ENCODE data around the gene CACNA2D3. TPM values are rescaled to one million over a fixed set of nuclear protein-coding genes. Genes with fewer than 3 reads are reported as not detected.

CACNA2D3 gene
- total RNA-seq, 2 donors from 2014 or later = not detected

- no peak overlapping the region for H3K27ac Mint-ChIP-seq
- no peak for DNase-seq (ENCODE audit: low spot score in 2 of 2)
- H3K36me3 Mint-ChIP-seq = peaks cover 6 to 9% of the 10 kb centered on the region in 2 donors
- peak in 1 of 2 donors; percentile 13 for ATAC-seq
- H3K9me3 Mint-ChIP-seq = no peaks in the 10 kb centered on the region
Observed at GRCh38 chr3:54121414-54122323, 683 bp upstream of the CACNA2D3 start.

DNA sequence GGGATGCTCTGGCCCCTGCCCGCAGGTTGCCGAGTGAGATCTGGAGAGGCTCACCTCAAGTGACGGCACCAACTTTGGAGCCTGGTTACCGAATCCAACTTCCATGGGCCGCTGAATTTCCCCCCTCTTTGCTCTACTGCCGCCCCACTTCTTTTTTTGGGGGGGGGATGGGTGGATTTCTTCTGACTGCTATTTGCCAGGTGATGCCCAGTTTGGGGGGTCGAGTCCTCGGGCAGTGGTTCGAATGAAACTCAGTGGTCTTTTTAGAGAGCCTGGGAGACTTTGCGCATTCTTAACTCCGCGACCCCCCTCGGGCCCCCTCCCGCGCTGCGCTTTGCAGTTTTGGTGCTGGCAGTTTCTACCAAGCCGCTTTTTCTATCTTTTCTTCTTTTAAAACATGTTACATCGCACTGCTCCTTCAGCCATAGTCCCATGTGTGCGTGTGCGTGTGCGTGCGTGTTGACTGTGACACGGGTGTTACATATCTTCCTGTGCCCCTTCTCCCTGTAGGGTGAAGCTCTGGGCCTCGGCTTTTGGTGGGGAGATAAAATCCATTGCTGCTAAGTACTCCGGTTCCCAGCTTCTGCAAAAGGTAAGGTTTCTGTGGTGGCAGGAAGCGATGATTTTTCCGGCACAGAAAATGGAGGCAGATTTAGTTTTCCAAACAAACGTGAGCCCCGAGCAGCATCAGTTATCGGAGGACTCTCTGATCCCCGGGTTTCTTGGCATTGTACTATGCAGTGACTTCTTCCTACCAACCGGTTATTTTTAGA is 837 bp downstream of the CACNA2D3 start:
- H3K27ac Mint-ChIP-seq = no peak overlapping the region
- no peaks in the 10 kb centered on the region for H3K9me3 Mint-ChIP-seq
- no peak for ATAC-seq
- DNase-seq (ENCODE audit: low spot score in 2 of 2) = no peak
- peaks cover 6 to 9% of the 10 kb centered on the region in 2 donors for H3K36me3 Mint-ChIP-seq

DNA sequence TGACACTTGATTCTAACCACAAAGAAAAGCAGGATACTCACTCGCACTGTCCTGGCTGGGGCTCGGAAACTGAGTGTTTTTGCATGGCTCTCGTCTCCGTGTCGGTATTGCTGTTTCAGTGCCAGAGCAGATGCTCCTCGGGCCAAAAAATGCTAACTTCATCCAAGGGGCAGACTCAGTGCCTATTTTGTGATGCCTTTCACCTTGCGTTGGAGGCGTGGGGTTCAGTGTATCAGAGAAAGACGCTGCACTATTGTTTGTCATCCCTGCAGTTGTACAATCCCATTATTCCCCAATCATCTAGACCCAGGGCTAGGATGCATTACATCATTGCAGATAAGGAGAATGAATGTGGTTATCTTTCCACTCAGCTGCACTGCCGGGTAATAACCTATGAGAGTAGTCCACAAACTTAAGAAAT is 1.4 kb downstream of the CACNA2D3 start:
- no peak overlapping the region for H3K27ac Mint-ChIP-seq
- H3K36me3 Mint-ChIP-seq = peaks cover 6 to 9% of the 10 kb centered on the region in 2 donors
- no peak for ATAC-seq
- H3K9me3 Mint-ChIP-seq = no peaks in the 10 kb centered on the region
- DNase-seq (ENCODE audit: low spot score in 2 of 2) = no peak

DNA sequence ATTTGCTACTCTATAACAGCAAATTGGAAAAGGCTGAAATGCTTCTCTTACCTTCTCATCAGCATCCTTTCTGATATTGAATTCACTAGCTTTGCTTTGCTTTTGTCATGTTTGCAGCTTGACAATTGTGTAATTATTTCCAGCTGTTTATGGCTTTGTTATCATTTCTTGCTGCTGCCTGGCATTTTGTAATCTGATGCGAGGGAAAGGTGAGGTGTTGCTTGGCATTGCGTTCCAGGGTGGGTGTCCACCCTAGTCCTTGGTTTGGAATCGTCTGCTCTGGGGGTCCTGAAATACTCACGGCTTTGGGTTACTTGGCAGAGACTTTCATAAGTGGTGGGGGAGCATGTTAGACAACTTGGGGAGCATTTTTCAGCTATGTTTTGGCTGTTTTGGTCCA is 2.9 kb downstream of the CACNA2D3 start:
- no peaks in the 10 kb centered on the region for H3K9me3 Mint-ChIP-seq
- no peak for ATAC-seq
- H3K27ac Mint-ChIP-seq = no peak overlapping the region
- peaks cover 6 to 9% of the 10 kb centered on the region in 2 donors for H3K36me3 Mint-ChIP-seq
- no peak for DNase-seq (ENCODE audit: low spot score in 2 of 2)

DNA sequence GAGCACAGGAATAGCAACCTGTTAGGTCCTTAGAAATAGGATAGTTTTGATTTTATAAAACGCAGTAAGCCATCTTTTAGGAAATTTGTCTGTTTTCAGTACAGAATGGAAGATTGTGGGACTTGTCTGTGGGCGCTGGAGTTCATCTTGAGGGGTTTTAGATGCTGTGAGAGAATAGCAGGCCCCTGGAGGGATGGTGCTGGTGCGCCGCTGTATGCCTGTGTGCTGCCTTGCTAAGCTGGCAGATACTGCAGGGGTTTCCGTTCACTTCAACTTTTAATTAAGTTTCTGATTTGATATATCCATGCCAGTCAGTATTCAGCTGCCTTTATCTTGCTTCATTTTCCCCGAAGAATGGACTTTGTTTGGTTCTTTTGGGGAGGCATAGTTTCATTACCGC is 4.2 kb downstream of the CACNA2D3 start:
- H3K9me3 Mint-ChIP-seq = no peaks in the 10 kb centered on the region
- ATAC-seq (no peak), DNase-seq (ENCODE audit: low spot score in 2 of 2) (no peak)
- peaks cover 6 to 9% of the 10 kb centered on the region in 2 donors for H3K36me3 Mint-ChIP-seq
- H3K27ac Mint-ChIP-seq = no peak overlapping the region

- Mint-ChIP-seq H3K27ac (no peak overlapping the region), H3K9me3 (no peaks in the 10 kb centered on the region), H3K36me3 (peaks cover 6 to 9% of the 10 kb centered on the region in 2 donors)
- ATAC-seq (no peak), DNase-seq (ENCODE audit: low spot score in 2 of 2) (no peak)
Observed at GRCh38 chr3:54127499-54128056, 5.2 kb downstream of the CACNA2D3 start.

- ATAC-seq (no peak), DNase-seq (ENCODE audit: low spot score in 2 of 2) (no peak)
- Mint-ChIP-seq H3K36me3 (no peaks in the 10 kb centered on the region), H3K9me3 (no peaks in the 10 kb centered on the region), H3K27ac (no peak overlapping the region)
Observed at GRCh38 chr3:54131026-54131605, 8.8 kb downstream of the CACNA2D3 start.

GRCh38 chr3:54131890-54132289 is 9.5 kb downstream of the CACNA2D3 start:
- no peak for DNase-seq (ENCODE audit: low spot score in 2 of 2)
- no peaks in the 10 kb centered on the region for H3K9me3 Mint-ChIP-seq
- no peak for ATAC-seq

DNA sequence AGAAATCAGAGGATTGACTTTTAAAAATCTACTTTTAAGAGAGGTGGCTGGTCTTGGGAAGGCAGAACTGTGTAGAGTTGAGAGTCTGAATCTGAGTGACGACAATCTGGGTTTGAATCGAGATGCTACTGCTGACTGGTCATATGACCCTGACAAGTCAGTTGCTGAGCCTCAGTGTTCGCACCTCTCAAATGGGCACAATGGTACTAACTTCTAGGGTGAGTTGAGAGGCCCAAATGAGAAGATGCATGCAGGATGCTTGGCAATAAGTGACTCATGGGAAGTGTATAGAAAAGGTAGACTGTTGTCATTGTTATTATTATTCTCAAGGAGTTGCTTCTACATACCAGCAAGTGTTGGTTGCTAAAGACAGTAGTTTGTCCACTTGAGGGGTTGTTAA is 10.3 kb downstream of the CACNA2D3 start:
- Mint-ChIP-seq H3K9me3 (no peaks in the 10 kb centered on the region), H3K27ac (no peak overlapping the region), H3K36me3 (no peaks in the 10 kb centered on the region)
- no peak for DNase-seq (ENCODE audit: low spot score in 2 of 2)
- no peak for ATAC-seq

More at GRCh38 chr3:54131890-54132289, 9.5 kb downstream of the CACNA2D3 start:
- Mint-ChIP-seq H3K27ac (no peak overlapping the region), H3K36me3 (no peaks in the 10 kb centered on the region)

GRCh38 chr3:54133196-54133595 is 10.8 kb downstream of the CACNA2D3 start:
- Mint-ChIP-seq H3K36me3 (no peaks in the 10 kb centered on the region), H3K9me3 (no peaks in the 10 kb centered on the region), H3K27ac (no peak overlapping the region)
- no peak for DNase-seq (ENCODE audit: low spot score in 2 of 2)
- ATAC-seq = no peak

GRCh38 chr3:54134155-54134554 is 11.8 kb downstream of the CACNA2D3 start:
- DNase-seq (ENCODE audit: low spot score in 2 of 2) = no peak
- Mint-ChIP-seq H3K36me3 (no peaks in the 10 kb centered on the region), H3K9me3 (no peaks in the 10 kb centered on the region), H3K27ac (no peak overlapping the region)
- no peak for ATAC-seq

DNA sequence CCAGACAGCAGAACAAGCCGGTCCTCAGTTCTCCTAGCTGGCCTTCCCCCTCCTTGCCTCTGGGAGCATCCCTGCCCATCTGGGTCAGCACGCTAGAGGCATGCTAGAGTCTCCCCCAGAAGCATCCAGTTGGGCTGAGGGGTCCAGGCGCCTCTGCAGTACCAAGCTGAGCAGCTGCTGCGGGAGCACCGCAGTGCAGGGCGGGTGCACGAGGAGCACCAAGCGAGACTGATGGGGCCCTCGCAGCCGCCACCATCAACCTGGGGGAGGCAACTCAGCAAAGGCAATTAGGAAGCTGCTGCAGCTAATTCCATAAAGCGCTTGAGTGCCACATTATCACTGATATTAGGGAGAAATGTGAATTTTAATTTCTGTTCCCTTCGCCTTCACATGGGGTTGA is 12.4 kb downstream of the CACNA2D3 start:
- Mint-ChIP-seq H3K36me3 (no peaks in the 10 kb centered on the region), H3K9me3 (no peaks in the 10 kb centered on the region), H3K27ac (no peak overlapping the region)
- ATAC-seq = no peak
- no peak for DNase-seq (ENCODE audit: low spot score in 2 of 2)

DNA sequence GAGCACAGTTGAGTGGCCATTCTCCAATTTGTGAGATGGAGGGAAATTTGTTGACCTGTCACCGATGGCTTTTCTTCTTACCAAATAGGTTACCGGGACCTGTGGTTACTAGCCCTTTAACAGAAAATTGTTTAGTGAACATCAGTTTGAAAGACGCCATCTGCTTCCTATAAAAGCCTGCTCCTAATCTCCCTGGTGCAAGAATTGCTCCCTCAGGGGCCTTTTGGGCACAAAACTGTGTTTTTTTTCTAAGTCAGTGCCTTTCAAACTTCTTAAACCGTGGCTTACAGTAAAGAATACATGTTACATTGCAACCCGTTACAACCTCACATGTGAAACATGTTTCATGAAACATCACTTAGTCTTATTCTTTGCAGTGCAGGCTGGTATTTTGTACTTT is 15.0 kb downstream of the CACNA2D3 start:
- ATAC-seq (no peak), DNase-seq (ENCODE audit: low spot score in 2 of 2) (no peak)
- H3K36me3 Mint-ChIP-seq = no peaks in the 10 kb centered on the region
- no peaks in the 10 kb centered on the region for H3K9me3 Mint-ChIP-seq
- no peak overlapping the region for H3K27ac Mint-ChIP-seq

GRCh38 chr3:54138937-54139547 is 16.7 kb downstream of the CACNA2D3 start:
- Mint-ChIP-seq H3K36me3 (no peaks in the 10 kb centered on the region), H3K27ac (no peak overlapping the region), H3K9me3 (no peaks in the 10 kb centered on the region)
- ATAC-seq (no peak), DNase-seq (ENCODE audit: low spot score in 2 of 2) (no peak)

- Mint-ChIP-seq H3K27ac (no peak overlapping the region), H3K9me3 (no peaks in the 10 kb centered on the region), H3K36me3 (no peaks in the 10 kb centered on the region)
- DNase-seq (ENCODE audit: low spot score in 2 of 2) = no peak
- no peak for ATAC-seq
Observed at GRCh38 chr3:54139630-54140029, 17.3 kb downstream of the CACNA2D3 start.

DNA sequence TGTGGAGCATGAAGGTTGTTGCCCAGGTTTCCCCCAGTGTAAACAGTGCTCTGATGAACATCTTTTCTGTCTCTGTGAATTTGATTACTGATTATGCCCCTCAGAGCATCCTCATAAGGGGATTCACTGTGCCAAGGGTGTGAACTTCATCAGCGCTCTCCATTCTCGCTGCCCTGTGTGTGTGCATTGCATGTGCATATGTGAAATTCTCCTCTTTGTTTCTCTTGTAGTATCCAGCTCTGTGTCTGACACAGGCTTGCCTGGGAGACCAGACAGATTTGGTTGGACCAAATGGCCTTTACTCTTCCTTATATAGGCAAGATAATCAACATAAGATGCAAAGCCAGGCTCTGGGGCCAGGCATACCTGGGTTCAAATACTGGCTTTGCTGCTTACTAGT is 21.9 kb downstream of the CACNA2D3 start:
- H3K9me3 Mint-ChIP-seq = no peaks in the 10 kb centered on the region
- H3K36me3 Mint-ChIP-seq = no peaks in the 10 kb centered on the region
- ATAC-seq = no peak
- H3K27ac Mint-ChIP-seq = no peak overlapping the region
- DNase-seq (ENCODE audit: low spot score in 2 of 2) = no peak
